Panc1 (cell line): Measurements from ENCODE around the gene FAM184B. TPM values are rescaled to one million over a fixed set of nuclear protein-coding genes. Genes with fewer than 3 reads are reported as not detected.

ENCODE experiments used
- ATAC-seq: fragments of 200-7000 bp; cut with Tn5 transposase; 2 replicates; pipeline ENCODE4 v1.9.1; 2020; ENCODE audit warnings: mild to moderate bottlenecking, moderate library complexity
- BruUV-seq: library from RNA; stranded (reverse); fragments of 400-500 nt; replicated peaks from 2 replicates; lab custom pipeline; 2021; lab: Mats Ljungman, UMichigan
- CTCF ChIA-PET: fragments of 300-600 bp; sonication (Branson Sonifier 250); formaldehyde crosslinking; loops from one replicate; lab custom pipeline; 2022; ENCODE audit warnings: antibody characterized with exemption; lab: Charles Lee
- POLR2A ChIA-PET: fragments of 300-600 bp; sonication (Branson Sonifier 250); formaldehyde crosslinking; loops from one replicate; lab custom pipeline; 2022; ENCODE audit warnings: antibody characterized with exemption; lab: Charles Lee
- DNase-seq: peaks from one replicate; pipeline ENCODE4 v3.0.0-alpha.2; 2010; ENCODE audit warnings: low read depth, low spot score
- H3K27ac ChIP-seq: 2 replicates; pipeline ENCODE4 v1.5.1; 2011; ENCODE audit warnings: mild to moderate bottlenecking, low read length, inconsistent platforms
- H3K27me3 ChIP-seq: fragments of 200-500 bp; sonication (Bioruptor generic); 2 replicates; pipeline ENCODE4 v1.6.0; 2014; ENCODE audit warnings: low read length, inconsistent platforms; ENCODE audit not compliant: control insufficient read depth, insufficient read depth
- H3K36me3 ChIP-seq: fragments of 200-500 bp; sonication (Bioruptor generic); 2 replicates; pipeline ENCODE4 v1.5.1; 2014; ENCODE audit warnings: inconsistent platforms, mild to moderate bottlenecking, low read length, moderate library complexity; ENCODE audit not compliant: control insufficient read depth, insufficient read depth
- H3K4me1 ChIP-seq: 2 replicates; pipeline ENCODE4 v1.5.1; 2011; ENCODE audit warnings: inconsistent platforms, mild to moderate bottlenecking, low read length, moderate library complexity; ENCODE audit not compliant: control insufficient read depth, insufficient read depth
- H3K4me3 ChIP-seq, 2 experiments: 2 replicates each; pipeline ENCODE4 v1.5.1; 2011 to 2012; ENCODE audit warnings: low read depth in 2 of 2, low read length in 2 of 2, mild to moderate bottlenecking in 2 of 2, inconsistent platforms in 1 of 2, moderate library complexity in 1 of 2
- H3K9me3 ChIP-seq: fragments of 200-500 bp; sonication (Bioruptor generic); 2 replicates; pipeline ENCODE4 v1.5.1; 2014; ENCODE audit warnings: low read depth, mild to moderate bottlenecking, inconsistent platforms, low read length, moderate library complexity; ENCODE audit not compliant: control insufficient read depth, insufficient read depth
- CTCF ChIP-seq: fragments of 450-650 bp; IDR thresholded peaks from 2 replicates; pipeline ENCODE4 v1.5.1; 2017; ENCODE audit warnings: mild to moderate bottlenecking
- POLR2AphosphoS5 ChIP-seq: IDR thresholded peaks from 2 replicates; pipeline ENCODE4 v1.6.1; 2012; ENCODE audit warnings: mild to moderate bottlenecking, low read depth, low read length, moderate library complexity
- SIN3A ChIP-seq: IDR thresholded peaks from 2 replicates; pipeline ENCODE4 v1.6.1; 2012; ENCODE audit warnings: low read depth, mild to moderate bottlenecking, low read length, moderate library complexity, borderline replicate concordance; ENCODE audit not compliant: insufficient read depth
- TCF7L2 ChIP-seq: IDR thresholded peaks from 2 replicates; pipeline ENCODE4 v1.6.1; 2011; ENCODE audit warnings: mild to moderate bottlenecking, low read depth, low read length, inconsistent platforms
- in situ Hi-C: cut with HindIII; loops from 2 replicates; pipeline ENCODE4 v1.10.0; 2016; ENCODE audit warnings: low sequenced_read_pairs, low pct_unique_long_range_greater_than_20kb
- intact Hi-C: fragments of 100-400 bp; cut with micrococcal nuclease; formaldehyde crosslinking; loops from one replicate; pipeline ENCODE4 v1.10.0; 2022; ENCODE audit not compliant: unreplicated experiment
- total RNA-seq: library from RNA; stranded (reverse); gene quantifications from one replicate; pipeline ENCODE4 v1.2.1, GENCODE V29; 2021; ENCODE audit not compliant: unreplicated experiment
- TF ChIP-seq, protein P1 (sequence below), 2 experiments: IDR thresholded peaks; 2 replicates each; pipeline ENCODE4 v1.6.1; 2011 to 2012; ENCODE audit warnings: low read depth in 2 of 2, control low read depth in 1 of 2, low read length in 1 of 2, mild to moderate bottlenecking in 1 of 2, moderate library complexity in 1 of 2; ENCODE audit not compliant: insufficient read depth in 1 of 2

Gene FAM184B
- total RNA-seq, 1 experiment from 2014 or later, result 0.03 TPM

DNA sequence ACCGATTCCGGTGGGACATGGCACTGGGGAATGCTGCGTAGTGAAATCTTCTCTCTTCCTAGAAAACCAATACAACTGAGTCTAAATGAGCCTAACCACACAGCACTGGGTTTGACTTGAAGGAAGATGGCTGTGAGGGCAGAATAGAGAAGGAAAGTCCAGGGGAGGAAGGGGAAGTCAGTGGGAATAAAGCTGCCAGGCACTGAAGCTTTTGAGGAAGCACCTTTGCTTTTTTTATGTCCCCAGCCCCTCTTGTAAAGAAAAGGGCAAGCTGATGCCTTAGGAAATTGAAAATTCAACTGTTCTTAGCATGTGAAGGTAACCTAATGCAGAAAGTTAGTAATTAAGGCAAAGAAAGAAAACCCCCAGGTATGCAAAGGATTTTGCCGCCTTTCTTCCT is 146.4 kb downstream of the FAM184B start:
- TF ChIP-seq, protein P1, sequence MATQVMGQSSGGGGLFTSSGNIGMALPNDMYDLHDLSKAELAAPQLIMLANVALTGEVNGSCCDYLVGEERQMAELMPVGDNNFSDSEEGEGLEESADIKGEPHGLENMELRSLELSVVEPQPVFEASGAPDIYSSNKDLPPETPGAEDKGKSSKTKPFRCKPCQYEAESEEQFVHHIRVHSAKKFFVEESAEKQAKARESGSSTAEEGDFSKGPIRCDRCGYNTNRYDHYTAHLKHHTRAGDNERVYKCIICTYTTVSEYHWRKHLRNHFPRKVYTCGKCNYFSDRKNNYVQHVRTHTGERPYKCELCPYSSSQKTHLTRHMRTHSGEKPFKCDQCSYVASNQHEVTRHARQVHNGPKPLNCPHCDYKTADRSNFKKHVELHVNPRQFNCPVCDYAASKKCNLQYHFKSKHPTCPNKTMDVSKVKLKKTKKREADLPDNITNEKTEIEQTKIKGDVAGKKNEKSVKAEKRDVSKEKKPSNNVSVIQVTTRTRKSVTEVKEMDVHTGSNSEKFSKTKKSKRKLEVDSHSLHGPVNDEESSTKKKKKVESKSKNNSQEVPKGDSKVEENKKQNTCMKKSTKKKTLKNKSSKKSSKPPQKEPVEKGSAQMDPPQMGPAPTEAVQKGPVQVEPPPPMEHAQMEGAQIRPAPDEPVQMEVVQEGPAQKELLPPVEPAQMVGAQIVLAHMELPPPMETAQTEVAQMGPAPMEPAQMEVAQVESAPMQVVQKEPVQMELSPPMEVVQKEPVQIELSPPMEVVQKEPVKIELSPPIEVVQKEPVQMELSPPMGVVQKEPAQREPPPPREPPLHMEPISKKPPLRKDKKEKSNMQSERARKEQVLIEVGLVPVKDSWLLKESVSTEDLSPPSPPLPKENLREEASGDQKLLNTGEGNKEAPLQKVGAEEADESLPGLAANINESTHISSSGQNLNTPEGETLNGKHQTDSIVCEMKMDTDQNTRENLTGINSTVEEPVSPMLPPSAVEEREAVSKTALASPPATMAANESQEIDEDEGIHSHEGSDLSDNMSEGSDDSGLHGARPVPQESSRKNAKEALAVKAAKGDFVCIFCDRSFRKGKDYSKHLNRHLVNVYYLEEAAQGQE (IDR thresholded peaks at IDR 0.05; ENCODE audit: insufficient read depth in 1 of 2, low read depth in 2 of 2, low read length in 1 of 2), result no peak
- TF ChIP-seq TCF7L2 (no peak), SIN3A (no peak), POLR2AphosphoS5 (no peak), CTCF (no peak)
- intact Hi-C loops, result no loop called here
- POLR2A ChIA-PET, result no interaction called here

GRCh38 chr4:17633600-17633999 is 147.8 kb downstream of the FAM184B start:
- ChIA-PET POLR2A (no interaction called here), CTCF (no interaction called here)
- TF ChIP-seq, protein P1 (IDR thresholded peaks at IDR 0.05; ENCODE audit: insufficient read depth in 1 of 2, low read depth in 2 of 2, low read length in 1 of 2), result no peak
- no peak for TF ChIP-seq SIN3A
- Histone ChIP-seq H3K27ac (no peak overlapping the region), H3K9me3 (no peaks in the 10 kb centered on the region), H3K4me1 (no peaks in the 10 kb centered on the region), H3K4me3 (no peak overlapping the region), H3K36me3 (peaks cover 4% of the 10 kb centered on the region), H3K27me3 (no peaks in the 10 kb centered on the region)
- no TSS peak for BruUV-seq
- no peak for ATAC-seq
- in situ Hi-C loops (no loop called here), intact Hi-C loops (loop anchor here (5.0 kb wide), 1 partner anchor 86 kb away; no protein-coding TSS in a partner anchor)
- DNase-seq, result no peak

More for the DNA sequence above, 146.4 kb downstream of the FAM184B start:
- no peaks in the 10 kb centered on the region for H3K27me3 ChIP-seq
- no peaks in the 10 kb centered on the region for H3K4me1 ChIP-seq
- in situ Hi-C loops, result no loop called here
- no peaks in the 10 kb centered on the region for H3K9me3 ChIP-seq
- H3K27ac ChIP-seq, result no peak overlapping the region
- no peak overlapping the region for H3K4me3 ChIP-seq
- CTCF ChIA-PET, result no interaction called here
- no peak for DNase-seq
- no TSS peak for BruUV-seq
- ATAC-seq, result no peak
- peaks cover 4% of the 10 kb centered on the region for H3K36me3 ChIP-seq
